SH-SY5Y (cell line): ENCODE results near the gene STK32A.

Experiments used
- GATA2 ChIP-seq: IDR thresholded peaks from 2 replicates; pipeline ENCODE4 v1.6.1; 2011; ENCODE audit warnings: mild to moderate bottlenecking, low read depth, low read length
- GATA3 ChIP-seq: IDR thresholded peaks from 2 replicates; pipeline ENCODE4 v1.6.1; 2011; ENCODE audit warnings: low read depth, mild to moderate bottlenecking, low read length, moderate library complexity

DNA sequence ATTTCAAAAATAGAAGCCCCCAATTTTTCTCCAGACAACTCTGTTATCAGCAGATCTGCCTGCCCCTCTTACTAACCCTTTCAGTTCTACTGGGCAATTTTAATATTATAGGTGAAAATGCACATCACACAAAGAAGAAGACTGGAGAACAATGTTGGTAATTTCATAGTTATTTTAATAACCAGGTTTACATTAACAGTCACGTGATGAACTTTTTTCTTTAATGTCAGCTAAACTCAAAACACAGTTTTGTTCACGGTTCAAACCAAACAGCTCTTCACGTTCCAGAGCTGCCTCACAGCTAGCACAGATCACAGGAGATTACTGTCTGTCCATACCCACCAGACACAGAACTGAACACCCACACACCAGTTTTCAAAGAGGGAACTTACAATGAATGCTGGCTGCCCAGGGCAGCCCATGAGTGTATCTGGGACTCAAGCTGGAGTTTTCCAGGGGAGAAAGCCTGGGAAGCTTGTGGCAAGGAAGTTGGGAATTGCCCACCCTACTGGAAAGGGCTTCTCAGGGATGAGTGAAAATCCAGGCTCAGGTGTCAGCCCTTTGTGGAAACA, 155.9 kb downstream of the STK32A start:
- TF ChIP-seq GATA2 (no peak), GATA3 (no peak)
